Activated CD4-positive, alpha-beta memory T cell treated with anti-CD3 and anti-CD28 coated beads for 36 hours (primary cell): ENCODE data around the gene GLIPR2. TPM values are rescaled to one million over a fixed set of nuclear protein-coding genes. Genes with fewer than 3 reads are reported as not detected.
A peak's percentile ranks its signal among the peaks of the same experiment; 100 is the strongest.

Experiments used
- CTCF ChIA-PET: fragments of 350-600 bp; sonication (Branson Sonifier 250); formaldehyde crosslinking; loops from one replicate; lab custom pipeline; 2021; ENCODE audit warnings: antibody characterized with exemption, inconsistent platforms; lab: Charles Lee
- POLR2A ChIA-PET: fragments of 350-600 bp; sonication (Branson Sonifier 250); formaldehyde crosslinking; loops from one replicate; lab custom pipeline; 2021; ENCODE audit warnings: antibody characterized with exemption; lab: Charles Lee
- DNase-seq: peaks from one replicate; pipeline ENCODE4 v3.0.0-alpha.2; 2020
- H3K27ac Mint-ChIP-seq: one replicate; pipeline ENCODE4 v1.8.0; 2021; ENCODE audit warnings: mixed read lengths
- H3K27me3 Mint-ChIP-seq: one replicate; pipeline ENCODE4 v1.8.0; 2021; ENCODE audit warnings: mixed read lengths
- H3K36me3 Mint-ChIP-seq: one replicate; pipeline ENCODE4 v1.8.0; 2021; ENCODE audit warnings: mixed read lengths
- H3K4me1 Mint-ChIP-seq: one replicate; pipeline ENCODE4 v1.8.0; 2021; ENCODE audit warnings: low read depth, mixed read lengths
- H3K4me3 Mint-ChIP-seq: one replicate; pipeline ENCODE4 v1.8.0; 2021; ENCODE audit warnings: mild to moderate bottlenecking, mixed read lengths
- H3K9me3 Mint-ChIP-seq: one replicate; pipeline ENCODE4 v1.8.0; 2021; ENCODE audit warnings: mixed read lengths
- intact Hi-C: fragments of 100-400 bp; cut with micrococcal nuclease; formaldehyde crosslinking; loops from one replicate; pipeline ENCODE4 v1.15.1; 2023
- total RNA-seq, 2 experiments: library from RNA; stranded (reverse); gene quantifications; one replicate each; pipeline ENCODE4 v1.2.3, GENCODE V29; 2021

The GLIPR2 gene
- total RNA-seq, 2 experiments from 2014 or later = 24.7 to 25.8 TPM

DNA sequence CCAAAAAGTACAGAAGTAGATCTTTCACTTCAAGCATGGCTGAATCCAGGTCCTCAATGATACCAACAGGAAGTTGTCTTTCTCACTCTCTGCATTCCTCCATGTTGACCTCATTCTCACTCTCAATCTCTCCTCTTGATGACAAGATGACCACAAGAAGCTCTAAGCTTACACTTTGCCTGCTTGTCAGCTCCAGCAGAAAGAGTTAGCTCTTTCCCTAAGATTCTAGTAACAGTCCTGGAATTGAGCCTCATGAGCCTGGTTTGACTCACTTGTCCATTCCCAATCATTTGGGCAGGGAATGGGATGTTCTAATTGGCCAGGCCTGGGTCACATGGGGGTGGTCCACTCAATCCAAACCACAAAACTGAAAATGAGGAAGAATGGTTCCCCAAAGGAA is 50.9 kb downstream of the GLIPR2 start:
- DNase-seq = no peak
- no peaks in the 10 kb centered on the region for H3K9me3 Mint-ChIP-seq
- no peaks in the 10 kb centered on the region for H3K27me3 Mint-ChIP-seq
- no peak overlapping the region for H3K4me3 Mint-ChIP-seq
- H3K4me1 Mint-ChIP-seq = peaks cover 17% of the 10 kb centered on the region
- no peak overlapping the region for H3K27ac Mint-ChIP-seq
- ChIA-PET CTCF (interaction anchor here (0.9 to 1.1 kb wide), 2 partner anchors 141 to 220 kb away, joined by 3 to 5 read pairs; no protein-coding TSS in a partner anchor), POLR2A (no interaction called here)
- intact Hi-C loops = no loop called here
- peaks cover 6% of the 10 kb centered on the region for H3K36me3 Mint-ChIP-seq

- Mint-ChIP-seq H3K36me3 (peaks cover 6% of the 10 kb centered on the region), H3K4me3 (no peak overlapping the region), H3K4me1 (peaks cover 24% of the 10 kb centered on the region), H3K9me3 (no peaks in the 10 kb centered on the region), H3K27ac (no peak overlapping the region), H3K27me3 (no peaks in the 10 kb centered on the region)
- CTCF ChIA-PET = interaction anchor here (1.1 to 4.4 kb wide), 2 partner anchors 141 to 165 kb away, joined by 3 to 45 read pairs; no protein-coding TSS in a partner anchor
- POLR2A ChIA-PET = interaction anchor here (0.9 kb wide), 1 partner anchor 87 kb away, joined by 3 read pairs; no protein-coding TSS in a partner anchor
- intact Hi-C loops = no loop called here
- DNase-seq = no peak
These were observed 51.7 kb downstream of the GLIPR2 start for GRCh38 chr9:36188212-36188611.

GRCh38 chr9:36189976-36190375 is 53.4 kb downstream of the GLIPR2 start:
- H3K4me1 Mint-ChIP-seq = peaks cover 40% of the 10 kb centered on the region
- ChIA-PET CTCF (interaction anchor here (0.6 to 4.4 kb wide), 29 partner anchors 11 to 552 kb away, joined by 3 to 45 read pairs (median 5); partner anchors contain the start of genes CCIN, GLIPR2 and GNE), POLR2A (interaction anchor here (0.5 to 2.1 kb wide), 14 partner anchors 11 to 569 kb away, joined by 3 to 12 read pairs (median 5); partner anchors contain the start of genes GLIPR2, GNE and RNF38)
- no peaks in the 10 kb centered on the region for H3K9me3 Mint-ChIP-seq
- DNase-seq = no peak
- H3K4me3 Mint-ChIP-seq = peak overlapping the region; percentile 94
- peaks cover 19% of the 10 kb centered on the region for H3K36me3 Mint-ChIP-seq
- intact Hi-C loops = loop anchor here (1.0 to 5.0 kb wide), 6 partner anchors 19 to 458 kb away; partner anchors contain the start of genes CREB3, GNE, MELK and TLN1
- no peaks in the 10 kb centered on the region for H3K27me3 Mint-ChIP-seq
- H3K27ac Mint-ChIP-seq = no peak overlapping the region

- intact Hi-C loops = loop anchor here (1.0 to 5.0 kb wide), 6 partner anchors 18 to 458 kb away; partner anchors contain the start of genes CREB3, GNE, MELK and TLN1
- Mint-ChIP-seq H3K4me3 (peak within 1 kb of the TSS; percentile 94), H3K36me3 (peaks cover 23% of the 10 kb centered on the region), H3K4me1 (peaks cover 45% of the 10 kb centered on the region), H3K27me3 (no peaks in the 10 kb centered on the region), H3K27ac (peak within 1 kb of the TSS; percentile 86), H3K9me3 (no peaks in the 10 kb centered on the region)
- POLR2A ChIA-PET = interaction anchor here (0.5 to 2.1 kb wide), 21 partner anchors 10 to 1990 kb away, joined by 3 to 12 read pairs (median 4); partner anchors contain the start of genes GLIPR2, GNE and RNF38
- CTCF ChIA-PET = interaction anchor here (0.6 to 4.4 kb wide), 30 partner anchors 11 to 553 kb away, joined by 3 to 45 read pairs (median 4); partner anchors contain the start of genes CCIN and GNE
- DNase-seq = peak; percentile 98
These were observed 54.1 kb downstream of the GLIPR2 start, which contains the start of gene CLTA for GRCh38 chr9:36190388-36191289. TSS of gene CLTA (plus strand) at chr9:36190921. CDS start at chr9:36191057, 136 bp downstream.

GRCh38 chr9:36191290-36191645 is 54.7 kb downstream of the GLIPR2 start:
- peak; percentile 62 for DNase-seq
- peaks cover 45% of the 10 kb centered on the region for H3K4me1 Mint-ChIP-seq
- H3K27me3 Mint-ChIP-seq = no peaks in the 10 kb centered on the region
- H3K27ac Mint-ChIP-seq = peak overlapping the region; percentile 86
- CTCF ChIA-PET = interaction anchor here (0.6 to 4.4 kb wide), 14 partner anchors 10 to 537 kb away, joined by 3 to 45 read pairs (median 5); partner anchors contain the start of genes CCIN and GNE
- peak overlapping the region; percentile 94 for H3K4me3 Mint-ChIP-seq
- H3K36me3 Mint-ChIP-seq = peaks cover 23% of the 10 kb centered on the region
- intact Hi-C loops = loop anchor here (2.0 to 5.0 kb wide), 4 partner anchors 18 to 381 kb away; partner anchors contain the start of genes GNE and MELK
- POLR2A ChIA-PET = interaction anchor here (0.5 to 2.1 kb wide), 15 partner anchors 10 to 1990 kb away, joined by 3 to 7 read pairs (median 4); partner anchors contain the start of genes GLIPR2, GNE and RNF38
- H3K9me3 Mint-ChIP-seq = no peaks in the 10 kb centered on the region

- DNase-seq = no peak
- peak overlapping the region; percentile 94 for H3K4me3 Mint-ChIP-seq
- ChIA-PET POLR2A (interaction anchor here (0.9 to 2.1 kb wide), 6 partner anchors 16 to 154 kb away, joined by 3 to 7 read pairs (median 6); partner anchors contain the start of gene GNE), CTCF (interaction anchor here (0.6 to 4.4 kb wide), 7 partner anchors 14 to 182 kb away, joined by 3 to 45 read pairs (median 9); partner anchors contain the start of gene GNE)
- H3K4me1 Mint-ChIP-seq = peaks cover 45% of the 10 kb centered on the region
- H3K36me3 Mint-ChIP-seq = peaks cover 23% of the 10 kb centered on the region
- H3K9me3 Mint-ChIP-seq = no peaks in the 10 kb centered on the region
- H3K27ac Mint-ChIP-seq = peak overlapping the region; percentile 86
- H3K27me3 Mint-ChIP-seq = no peaks in the 10 kb centered on the region
- intact Hi-C loops = loop anchor here (2.0 to 5.0 kb wide), 4 partner anchors 17 to 381 kb away; partner anchors contain the start of genes GNE and MELK
These were observed 55.2 kb downstream of the GLIPR2 start for GRCh38 chr9:36191686-36192085.

DNA sequence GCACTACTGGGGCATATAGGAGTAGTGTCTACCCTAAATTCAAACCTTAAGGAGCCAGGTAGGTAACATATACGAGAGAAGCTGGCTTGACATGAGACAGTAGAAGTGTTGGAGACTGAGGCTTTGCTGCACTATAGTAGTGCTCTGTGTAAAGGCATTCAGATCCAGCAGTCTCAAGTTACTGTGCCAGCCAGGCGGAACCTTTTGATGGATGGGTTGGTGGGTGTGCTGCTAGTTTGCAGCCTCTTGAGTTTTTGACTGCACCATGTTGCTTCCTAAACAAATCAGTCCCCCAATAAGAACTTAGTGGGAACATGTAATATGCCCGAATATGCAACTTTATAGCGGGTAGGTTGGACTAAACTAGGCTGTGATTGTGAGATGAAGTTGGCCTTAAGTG is 55.7 kb downstream of the GLIPR2 start:
- ChIA-PET CTCF (interaction anchor here (2.1 to 4.4 kb wide), 3 partner anchors 15 to 137 kb away, joined by 9 to 45 read pairs (median 37); no protein-coding TSS in a partner anchor), POLR2A (interaction anchor here (2.1 kb wide), 1 partner anchor 53 kb away, joined by 7 read pairs; no protein-coding TSS in a partner anchor)
- no peak for DNase-seq
- intact Hi-C loops = loop anchor here (5.0 kb wide), 1 partner anchor 380 kb away; the partner anchor contains the start of gene MELK
- H3K36me3 Mint-ChIP-seq = peaks cover 23% of the 10 kb centered on the region
- H3K27ac Mint-ChIP-seq = no peak overlapping the region
- H3K27me3 Mint-ChIP-seq = no peaks in the 10 kb centered on the region
- peak overlapping the region; percentile 94 for H3K4me3 Mint-ChIP-seq
- peaks cover 45% of the 10 kb centered on the region for H3K4me1 Mint-ChIP-seq
- no peaks in the 10 kb centered on the region for H3K9me3 Mint-ChIP-seq

- no peaks in the 10 kb centered on the region for H3K9me3 Mint-ChIP-seq
- DNase-seq = no peak
- H3K27me3 Mint-ChIP-seq = no peaks in the 10 kb centered on the region
- peak overlapping the region; percentile 94 for H3K4me3 Mint-ChIP-seq
- H3K4me1 Mint-ChIP-seq = peaks cover 45% of the 10 kb centered on the region
- ChIA-PET POLR2A (interaction anchor here (0.7 kb wide), 1 partner anchor 15 kb away, joined by 3 read pairs; no protein-coding TSS in a partner anchor), CTCF (interaction anchor here (1.1 kb wide), 1 partner anchor 90 kb away, joined by 4 read pairs; no protein-coding TSS in a partner anchor)
- intact Hi-C loops = loop anchor here (5.0 kb wide), 1 partner anchor 379 kb away; the partner anchor contains the start of gene MELK
- H3K36me3 Mint-ChIP-seq = peaks cover 28% of the 10 kb centered on the region
- H3K27ac Mint-ChIP-seq = peak overlapping the region; percentile 20
These were observed 56.5 kb downstream of the GLIPR2 start for GRCh38 chr9:36193023-36193422.

- Mint-ChIP-seq H3K27ac (peak overlapping the region; percentile 40), H3K36me3 (peaks cover 32% of the 10 kb centered on the region), H3K4me3 (no peak overlapping the region), H3K27me3 (no peaks in the 10 kb centered on the region), H3K4me1 (peaks cover 45% of the 10 kb centered on the region), H3K9me3 (no peaks in the 10 kb centered on the region)
- intact Hi-C loops = loop anchor here (5.0 kb wide), 1 partner anchor 378 kb away; the partner anchor contains the start of gene MELK
- POLR2A ChIA-PET = no interaction called here
- CTCF ChIA-PET = interaction anchor here (0.6 to 1.1 kb wide), 2 partner anchors 91 to 361 kb away, joined by 3 to 4 read pairs; no protein-coding TSS in a partner anchor
- DNase-seq = no peak
These were observed 57.9 kb downstream of the GLIPR2 start for GRCh38 chr9:36194326-36195000.

- Mint-ChIP-seq H3K4me1 (peaks cover 48% of the 10 kb centered on the region), H3K36me3 (peaks cover 68% of the 10 kb centered on the region), H3K4me3 (no peak overlapping the region), H3K9me3 (no peaks in the 10 kb centered on the region), H3K27me3 (no peaks in the 10 kb centered on the region), H3K27ac (no peak overlapping the region)
- intact Hi-C loops = no loop called here
- ChIA-PET CTCF (interaction anchor here (0.7 kb wide), 1 partner anchor 15 kb away, joined by 3 read pairs; no protein-coding TSS in a partner anchor), POLR2A (interaction anchor here (1.4 kb wide), 1 partner anchor 14 kb away, joined by 4 read pairs; the partner anchor contains the start of gene CLTA)
- no peak for DNase-seq
These were observed 68.5 kb downstream of the GLIPR2 start for GRCh38 chr9:36204906-36205547.
